ENCODE data around the gene PIR. TPM values are rescaled to one million over a fixed set of nuclear protein-coding genes. Genes with fewer than 3 reads are reported as not detected.

The PIR gene
- total RNA-seq, 1 experiment from 2014 or later, result 29.7 TPM

DNA sequence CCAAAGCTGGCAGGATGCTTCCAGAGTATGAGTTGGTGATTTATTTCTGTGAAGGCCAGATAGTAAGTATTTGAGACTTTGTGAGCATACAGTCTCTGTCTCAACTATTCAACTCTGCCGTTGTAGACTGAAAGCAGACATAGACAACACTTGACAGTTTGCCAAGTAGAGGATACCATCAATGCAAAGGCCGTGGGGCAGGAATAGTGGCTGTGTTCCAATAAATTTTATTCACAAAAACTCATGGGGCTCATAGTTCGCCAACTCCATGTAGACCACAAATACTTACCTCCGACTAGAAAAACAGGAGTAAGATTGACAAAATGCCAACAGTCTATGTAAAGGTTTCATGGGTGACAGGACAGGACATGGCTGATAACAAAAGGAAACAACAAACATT is 3.7 kb upstream of the PIR start:
- no peak overlapping the region for H2BK120ac ChIP-seq (ENCODE audit: low read depth, low read length, poor library complexity, severe bottlenecking)
- no peaks in the 10 kb centered on the region for H3K9me3 Mint-ChIP-seq
- no peak overlapping the region for H3K4me2 ChIP-seq (ENCODE audit: insufficient read depth, insufficient read length, low read length)
- H3K9ac ChIP-seq (ENCODE audit: extremely low read depth, insufficient read length, low read length), result no peak overlapping the region
- no peaks in the 10 kb centered on the region for H3K79me1 ChIP-seq (ENCODE audit: insufficient read depth, low read depth, low read length, poor library complexity, severe bottlenecking)
- no peak overlapping the region for H3K23ac ChIP-seq (ENCODE audit: insufficient read length, low read depth, low read length)
- no peaks in the 10 kb centered on the region for H4K20me1 ChIP-seq (ENCODE audit: control insufficient read depth, insufficient read depth, insufficient read length)
- no peak overlapping the region for H2AK5ac ChIP-seq (ENCODE audit: insufficient read length, low read length)
- no peak overlapping the region for H3K27ac ChIP-seq (ENCODE audit: insufficient read length, low read depth, low read length)
- no peak overlapping the region for H3T11ph ChIP-seq (ENCODE audit: low read length)
- H2BK15ac ChIP-seq (ENCODE audit: low read depth, low read length), result no peak overlapping the region
- no peaks in the 10 kb centered on the region; a peak in 1 of 7 replicates for H3K36me3 Mint-ChIP-seq (ENCODE audit: insufficient read depth in 1 of 3, low read depth in 3 of 3)
- H3K56ac ChIP-seq (ENCODE audit: insufficient read length, low read depth, low read length), result no peak overlapping the region
- no peak overlapping the region for H3K4me3 Mint-ChIP-seq
- no peak overlapping the region for H4K5ac ChIP-seq (ENCODE audit: insufficient read length, low read depth, low read length)
- H3K14ac ChIP-seq (ENCODE audit: insufficient read depth, low read length), result no peak overlapping the region
- no peak overlapping the region for H4K91ac ChIP-seq (ENCODE audit: insufficient read length, low read depth, low read length)
- no peak overlapping the region for H2BK12ac ChIP-seq (ENCODE audit: insufficient read length, low read depth, low read length)
- no peaks in the 10 kb centered on the region for H3K79me2 ChIP-seq (ENCODE audit: insufficient read depth, low read length)
- no peaks in the 10 kb centered on the region; the same call in 1 of the 2 replicates for H3K4me1 ChIP-seq (ENCODE audit: insufficient read depth, low read length)
- DNase-seq, result no peak
- no peaks in the 10 kb centered on the region for H3K9me3 ChIP-seq (ENCODE audit: control insufficient read depth, low read depth, low read length)
- no peak overlapping the region for H3K27ac Mint-ChIP-seq
- no peaks in the 10 kb centered on the region for H3K27me3 ChIP-seq (ENCODE audit: insufficient read depth, low read length)
- TF ChIP-seq, protein P1, sequence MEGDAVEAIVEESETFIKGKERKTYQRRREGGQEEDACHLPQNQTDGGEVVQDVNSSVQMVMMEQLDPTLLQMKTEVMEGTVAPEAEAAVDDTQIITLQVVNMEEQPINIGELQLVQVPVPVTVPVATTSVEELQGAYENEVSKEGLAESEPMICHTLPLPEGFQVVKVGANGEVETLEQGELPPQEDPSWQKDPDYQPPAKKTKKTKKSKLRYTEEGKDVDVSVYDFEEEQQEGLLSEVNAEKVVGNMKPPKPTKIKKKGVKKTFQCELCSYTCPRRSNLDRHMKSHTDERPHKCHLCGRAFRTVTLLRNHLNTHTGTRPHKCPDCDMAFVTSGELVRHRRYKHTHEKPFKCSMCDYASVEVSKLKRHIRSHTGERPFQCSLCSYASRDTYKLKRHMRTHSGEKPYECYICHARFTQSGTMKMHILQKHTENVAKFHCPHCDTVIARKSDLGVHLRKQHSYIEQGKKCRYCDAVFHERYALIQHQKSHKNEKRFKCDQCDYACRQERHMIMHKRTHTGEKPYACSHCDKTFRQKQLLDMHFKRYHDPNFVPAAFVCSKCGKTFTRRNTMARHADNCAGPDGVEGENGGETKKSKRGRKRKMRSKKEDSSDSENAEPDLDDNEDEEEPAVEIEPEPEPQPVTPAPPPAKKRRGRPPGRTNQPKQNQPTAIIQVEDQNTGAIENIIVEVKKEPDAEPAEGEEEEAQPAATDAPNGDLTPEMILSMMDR (conservative IDR thresholded peaks at IDR 0.05), result no peak
- H4K8ac ChIP-seq (replicated peaks; ENCODE audit: insufficient read length, low read depth, low read length), result no peak overlapping the region
- H2BK5ac ChIP-seq (ENCODE audit: insufficient read length, low read length), result no peak overlapping the region
- H3K27me3 Mint-ChIP-seq (ENCODE audit: low read depth), result no peaks in the 10 kb centered on the region; the same call in 1 of the 2 replicates
- H3K4me1 Mint-ChIP-seq, result peaks cover 16 to 17% of the 10 kb centered on the region in 2 experiments
- H3K4ac ChIP-seq (ENCODE audit: low read depth, low read length), result no peak overlapping the region
- no CpG with 5 or more reads among the region's 4 CpGs for WGBS (ENCODE audit: extremely low coverage, insufficient read length, low lambda C conversion rate)
- H3K18ac ChIP-seq (ENCODE audit: insufficient read length, low read depth, low read length), result no peak overlapping the region
- H3K23me2 ChIP-seq (ENCODE audit: insufficient read length, low read depth, low read length, poor library complexity, severe bottlenecking), result peaks cover 3% of the 10 kb centered on the region
- H2BK20ac ChIP-seq (ENCODE audit: low read depth, low read length, poor library complexity, severe bottlenecking), result no peak overlapping the region
- no peak overlapping the region for H2AFZ ChIP-seq (ENCODE audit: low read length)

Data from H9 (cell line).